Astrocyte of the spinal cord (primary cell): ENCODE data around the gene UBE2Q2.
A peak's percentile ranks its signal among the peaks of the same experiment; 100 is the strongest.

Experiments used
- DNase-seq: peaks from one replicate; pipeline ENCODE4 v3.0.0; 2011; ENCODE audit warnings: low read depth, low spot score
- H3K4me3 ChIP-seq: 2 replicates; pipeline ENCODE4 v1.5.1; 2011; ENCODE audit warnings: low read depth, mild to moderate bottlenecking, low read length, moderate library complexity
- CTCF ChIP-seq: IDR thresholded peaks from 2 replicates; pipeline ENCODE4 v1.5.1; 2012; ENCODE audit warnings: low read depth, mild to moderate bottlenecking, low read length, inconsistent platforms
- in situ Hi-C: cut with HindIII; loops from 2 replicates; pipeline ENCODE4 v1.10.0; 2017; ENCODE audit warnings: low sequenced_read_pairs

UBE2Q2 gene

DNA sequence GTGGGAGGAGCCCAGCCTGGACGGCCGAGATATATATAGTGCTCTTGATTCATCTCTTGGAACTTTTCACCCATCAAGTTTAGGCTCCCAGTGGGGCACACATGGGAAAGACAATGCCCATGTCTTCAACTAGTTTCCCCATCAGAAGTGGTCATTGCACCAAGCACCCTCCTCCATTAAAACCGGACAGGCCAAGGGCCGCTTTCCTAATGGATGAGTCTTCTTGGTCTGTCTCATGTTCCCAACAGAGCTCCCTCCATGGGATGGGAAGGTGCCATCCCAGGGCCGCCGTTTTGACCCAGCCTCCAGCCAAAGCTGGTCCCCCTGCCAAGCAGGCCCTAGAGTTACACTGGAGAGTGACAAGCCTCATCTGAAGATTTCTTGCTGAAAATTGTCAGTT lies 34.7 kb upstream of the UBE2Q2 start:
- DNase-seq, result no peak
- TF ChIP-seq CTCF, result no peak
- no peak overlapping the region for H3K4me3 ChIP-seq
- in situ Hi-C loops, result no loop called here

- peak; percentile 23 for DNase-seq
- peak; percentile 53 for TF ChIP-seq CTCF
Observed at GRCh38 chr15:75809986-75810750, 33.1 kb upstream of the UBE2Q2 start.

DNA sequence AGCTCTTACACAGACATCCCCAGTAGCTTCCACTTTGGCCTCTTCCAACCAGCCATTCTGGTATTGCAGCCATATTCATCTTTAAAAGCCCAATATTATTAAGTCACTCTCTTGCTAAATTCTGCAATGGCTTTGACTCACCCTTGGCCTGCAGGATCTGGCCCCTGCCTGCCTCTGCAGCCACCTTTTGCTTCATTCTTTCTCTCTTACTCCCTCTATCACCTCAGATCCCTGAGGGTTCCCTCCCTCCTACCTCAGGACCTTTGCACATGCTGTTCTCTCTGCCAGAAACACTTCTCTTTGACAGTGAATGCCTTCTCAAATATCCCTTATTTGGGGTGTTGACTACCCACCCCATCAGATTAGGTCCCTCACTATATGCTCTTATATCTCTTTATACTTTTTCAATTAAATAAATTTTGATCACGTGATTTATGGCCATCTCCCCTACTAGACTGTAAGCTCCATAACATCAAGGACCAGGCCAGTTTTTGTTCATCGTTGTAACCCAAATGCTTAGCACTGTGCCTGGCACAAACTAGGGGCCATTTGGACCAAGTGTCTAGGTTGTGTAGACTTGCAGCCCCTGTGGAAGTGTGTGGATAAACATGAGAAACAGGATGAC lies 32.3 kb upstream of the UBE2Q2 start:
- in situ Hi-C loops, result no loop called here
- no peak overlapping the region for H3K4me3 ChIP-seq
- DNase-seq, result no peak
- no peak for TF ChIP-seq CTCF

More at GRCh38 chr15:75809986-75810750, 33.1 kb upstream of the UBE2Q2 start:
- in situ Hi-C loops, result no loop called here
- no peak overlapping the region for H3K4me3 ChIP-seq

DNA sequence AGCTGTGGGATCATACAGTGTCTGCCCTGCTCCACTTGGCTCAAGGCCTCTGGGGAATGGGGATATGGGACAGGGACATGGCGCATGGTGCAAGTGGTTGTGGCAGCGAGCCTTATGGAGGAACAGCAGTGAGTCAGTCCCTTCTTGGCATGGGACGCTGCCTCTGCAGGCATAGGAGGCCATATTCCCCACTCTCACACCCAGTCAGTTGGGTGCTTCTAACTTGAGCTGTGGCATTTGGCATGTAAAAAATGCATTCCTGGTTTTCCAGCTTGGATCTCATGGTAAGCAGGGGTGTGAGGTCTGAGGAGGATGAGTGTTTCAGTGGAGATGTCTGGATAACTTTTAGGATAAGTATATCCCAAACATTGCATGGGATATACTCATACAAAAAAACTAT lies 31.6 kb upstream of the UBE2Q2 start:
- TF ChIP-seq CTCF, result no peak
- DNase-seq, result no peak
- in situ Hi-C loops, result no loop called here
- no peak overlapping the region for H3K4me3 ChIP-seq

DNA sequence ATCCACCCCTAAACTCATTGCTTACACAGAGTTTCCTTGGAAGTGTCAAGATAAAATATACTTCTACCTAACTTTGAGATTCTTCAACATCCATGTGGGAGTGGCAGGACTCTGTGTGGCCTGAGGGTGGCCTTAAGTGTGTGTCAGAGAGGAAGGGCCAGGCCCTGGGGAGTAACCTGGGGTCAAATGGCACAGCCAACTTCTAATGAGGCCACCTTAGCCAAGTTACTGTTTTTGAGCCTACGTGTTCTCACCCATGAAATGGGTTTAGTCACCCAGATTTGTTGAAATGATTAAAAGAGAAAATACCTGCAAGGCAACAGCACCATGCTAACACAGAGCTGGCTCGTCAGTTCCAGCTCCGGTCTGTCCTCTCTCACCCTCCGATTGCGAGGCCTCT lies 28.5 kb upstream of the UBE2Q2 start:
- in situ Hi-C loops, result no loop called here
- H3K4me3 ChIP-seq, result no peak overlapping the region
- DNase-seq, result no peak
- TF ChIP-seq CTCF, result no peak

GRCh38 chr15:75815811-75816719 lies 27.2 kb upstream of the UBE2Q2 start:
- no peak overlapping the region for H3K4me3 ChIP-seq
- TF ChIP-seq CTCF, result no peak
- in situ Hi-C loops, result no loop called here
- no peak for DNase-seq
